ENCODE results near the gene YBEY.
"Not testable (repeated sequence)": the region's sequence is repeated elsewhere in the genome, so short reads cannot be mapped to it uniquely, and the experiment has no call there.

YBEY gene

GRCh38 chr21:46285761-46286647 is at the start of gene YBEY:
Gene YBEY, plus strand, starts transcription at chr21:46286342. Its CDS starts 572 bp downstream, at chr21:46286914.
- TF ChIP-seq CTCF (IDR thresholded peaks at IDR 0.05; ENCODE audit: borderline replicate concordance, control extremely low read depth, extremely low read depth, insufficient read depth, missing control alignments) = peak; percentile 28
- in situ Hi-C loops (cut with MboI; ENCODE audit: low sequenced_read_pairs, unreplicated experiment) = no loop called here
- peak; percentile 98 for DNase-seq (ENCODE audit: low spot score)

- no peak for TF ChIP-seq CTCF (IDR thresholded peaks at IDR 0.05; ENCODE audit: borderline replicate concordance, control extremely low read depth, extremely low read depth, insufficient read depth, missing control alignments)
Observed at GRCh38 chr21:46237474-46237873, 48.7 kb upstream of the YBEY start.

GRCh38 chr21:46239817-46240325 is 46.3 kb upstream of the YBEY start:
- TF ChIP-seq CTCF (IDR thresholded peaks at IDR 0.05; ENCODE audit: borderline replicate concordance, control extremely low read depth, extremely low read depth, insufficient read depth, missing control alignments) = no peak
- in situ Hi-C loops (cut with MboI; ENCODE audit: low sequenced_read_pairs, unreplicated experiment) = no loop called here
- no peak for DNase-seq (ENCODE audit: low spot score)

More at GRCh38 chr21:46237474-46237873, 48.7 kb upstream of the YBEY start:
- in situ Hi-C loops (cut with MboI; ENCODE audit: low sequenced_read_pairs, unreplicated experiment) = no loop called here
- DNase-seq (ENCODE audit: low spot score) = no peak

GRCh38 chr21:46241577-46241976 is 44.6 kb upstream of the YBEY start:
- not testable (repeated sequence) for DNase-seq (ENCODE audit: low spot score)

GRCh38 chr21:46243325-46243724 is 42.8 kb upstream of the YBEY start:
- in situ Hi-C loops (cut with MboI; ENCODE audit: low sequenced_read_pairs, unreplicated experiment) = no loop called here

More at GRCh38 chr21:46241577-46241976, 44.6 kb upstream of the YBEY start:
- in situ Hi-C loops (cut with MboI; ENCODE audit: low sequenced_read_pairs, unreplicated experiment) = not testable (repeated sequence)

GRCh38 chr21:46243960-46244361 is 42.2 kb upstream of the YBEY start:
- TF ChIP-seq CTCF (IDR thresholded peaks at IDR 0.05; ENCODE audit: borderline replicate concordance, control extremely low read depth, extremely low read depth, insufficient read depth, missing control alignments) = no peak
- no peak for DNase-seq (ENCODE audit: low spot score)
- in situ Hi-C loops (cut with MboI; ENCODE audit: low sequenced_read_pairs, unreplicated experiment) = no loop called here

More at GRCh38 chr21:46243325-46243724, 42.8 kb upstream of the YBEY start:
- no peak for DNase-seq (ENCODE audit: low spot score)
- no peak for TF ChIP-seq CTCF (IDR thresholded peaks at IDR 0.05; ENCODE audit: borderline replicate concordance, control extremely low read depth, extremely low read depth, insufficient read depth, missing control alignments)

GRCh38 chr21:46244602-46245001 is 41.5 kb upstream of the YBEY start:
- TF ChIP-seq CTCF (IDR thresholded peaks at IDR 0.05; ENCODE audit: borderline replicate concordance, control extremely low read depth, extremely low read depth, insufficient read depth, missing control alignments) = no peak
- in situ Hi-C loops (cut with MboI; ENCODE audit: low sequenced_read_pairs, unreplicated experiment) = no loop called here
- no peak for DNase-seq (ENCODE audit: low spot score)

Measured in GM13976 (cell line).